Measurements from ENCODE around the gene RHOB.

The RHOB gene

GRCh38 chr2:20452551-20452950 is 5.7 kb downstream of the RHOB start:
- no peak for DNase-seq (ENCODE audit: low read depth)
- no peak for TF ChIP-seq CTCF (IDR thresholded peaks at IDR 0.05; ENCODE audit: insufficient read depth, low read depth, low read length, missing control alignments)
- no peak overlapping the region for H3K4me3 ChIP-seq (ENCODE audit: low read depth, low read length)

- no peak for DNase-seq (ENCODE audit: low read depth)
- no peak for TF ChIP-seq CTCF (IDR thresholded peaks at IDR 0.05; ENCODE audit: insufficient read depth, low read depth, low read length, missing control alignments)
- no peak overlapping the region for H3K4me3 ChIP-seq (ENCODE audit: low read depth, low read length)
These were observed 6.2 kb downstream of the RHOB start for GRCh38 chr2:20453087-20453486.

GRCh38 chr2:20454036-20454981 is 7.4 kb downstream of the RHOB start:
- TF ChIP-seq CTCF (IDR thresholded peaks at IDR 0.05; ENCODE audit: insufficient read depth, low read depth, low read length, missing control alignments), result no peak
- no peak for DNase-seq (ENCODE audit: low read depth)
- no peak overlapping the region for H3K4me3 ChIP-seq (ENCODE audit: low read depth, low read length)

GRCh38 chr2:20455076-20455587 is 8.3 kb downstream of the RHOB start:
- no peak for DNase-seq (ENCODE audit: low read depth)
- no peak overlapping the region for H3K4me3 ChIP-seq (ENCODE audit: low read depth, low read length)
- no peak for TF ChIP-seq CTCF (IDR thresholded peaks at IDR 0.05; ENCODE audit: insufficient read depth, low read depth, low read length, missing control alignments)

GRCh38 chr2:20456116-20456571 is 9.3 kb downstream of the RHOB start:
- DNase-seq (ENCODE audit: low read depth), result no peak
- H3K4me3 ChIP-seq (ENCODE audit: low read depth, low read length), result no peak overlapping the region
- TF ChIP-seq CTCF (IDR thresholded peaks at IDR 0.05; ENCODE audit: insufficient read depth, low read depth, low read length, missing control alignments), result no peak

GRCh38 chr2:20456636-20457426 is 10.0 kb downstream of the RHOB start:
- TF ChIP-seq CTCF (IDR thresholded peaks at IDR 0.05; ENCODE audit: insufficient read depth, low read depth, low read length, missing control alignments), result no peak
- DNase-seq (ENCODE audit: low read depth), result no peak
- H3K4me3 ChIP-seq (ENCODE audit: low read depth, low read length), result no peak overlapping the region

Data from GM12865 (cell line).